Measurements from ENCODE around the gene ATOH8. TPM values are rescaled to one million over a fixed set of nuclear protein-coding genes. Genes with fewer than 3 reads are reported as not detected.

The ATOH8 gene
- total RNA-seq, 1 donor from 2014 or later, result 0.79 TPM

DNA sequence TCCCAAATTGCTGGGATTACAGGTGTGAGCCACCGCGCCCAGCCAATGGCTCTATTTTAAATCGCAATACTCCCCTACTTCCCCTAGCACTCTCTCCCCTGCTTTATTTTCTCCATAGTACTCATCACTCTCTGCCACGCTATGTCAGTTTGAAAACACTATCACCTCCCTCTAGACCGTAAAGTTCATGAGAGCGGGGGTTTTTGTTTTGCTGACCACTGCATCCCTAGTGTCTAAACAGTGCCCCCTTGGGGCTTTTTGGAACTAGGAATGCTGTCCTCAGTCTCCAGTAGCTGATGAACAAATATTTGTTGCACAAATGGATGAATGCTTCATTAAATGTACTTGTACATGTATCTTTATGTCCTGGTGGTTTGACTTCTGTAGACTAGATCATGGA is 44.1 kb downstream of the ATOH8 start:
- TF ChIP-seq CTCF (IDR thresholded peaks at IDR 0.05; ENCODE audit: insufficient read depth, low read length, severe bottlenecking), result peak; percentile 26
- H3K36me3 ChIP-seq (ENCODE audit: control insufficient read depth, insufficient read depth, low read length), result no peaks in the 10 kb centered on the region
- no peak for FAIRE-seq
- DNase-seq (ENCODE audit: low read depth), result peak; percentile 10
- no peak overlapping the region for H3K4me3 ChIP-seq (ENCODE audit: low read depth, low read length)
- H3K27me3 ChIP-seq (ENCODE audit: control insufficient read depth, insufficient read depth, low read length), result no peaks in the 10 kb centered on the region

DNA sequence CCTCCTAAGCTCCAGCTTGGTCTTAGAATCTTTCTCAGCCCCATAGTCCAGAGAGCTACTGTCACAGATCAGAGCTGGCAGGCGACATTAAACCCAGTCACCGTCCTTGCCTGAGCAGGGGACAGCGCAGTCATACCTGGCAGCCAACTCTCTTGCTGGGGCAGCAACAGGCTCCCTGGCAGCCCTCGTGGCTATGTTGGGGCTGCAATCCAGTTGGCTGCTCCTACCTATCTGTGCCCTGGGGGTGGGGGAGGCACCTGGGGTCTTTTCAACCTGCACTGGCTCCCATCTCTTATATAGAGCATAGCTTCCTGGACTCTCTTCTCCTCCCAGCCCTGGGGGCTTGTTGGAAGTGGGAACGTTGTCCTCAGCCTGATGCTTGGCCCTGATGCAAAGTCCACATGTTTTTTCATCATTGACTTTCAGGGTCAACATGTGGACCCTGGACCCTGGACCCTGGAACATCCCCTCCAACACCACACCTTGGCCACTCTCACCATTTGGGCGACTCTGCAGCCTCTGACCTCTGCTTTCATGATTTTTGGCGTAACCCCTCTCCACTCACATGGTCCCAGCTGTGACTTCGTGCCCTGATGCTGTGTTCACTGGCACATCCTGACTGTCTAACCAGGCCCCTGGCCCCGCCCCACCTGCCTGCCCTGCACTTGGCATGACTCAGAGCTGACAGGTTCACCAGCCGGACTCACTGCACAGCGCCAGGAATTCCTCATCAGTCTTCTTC is 45.6 kb downstream of the ATOH8 start:
- no peaks in the 10 kb centered on the region for H3K27me3 ChIP-seq (ENCODE audit: control insufficient read depth, insufficient read depth, low read length)
- no peaks in the 10 kb centered on the region for H3K36me3 ChIP-seq (ENCODE audit: control insufficient read depth, insufficient read depth, low read length)
- peak; percentile 75 for DNase-seq (ENCODE audit: low read depth)
- H3K4me3 ChIP-seq (ENCODE audit: low read depth, low read length), result no peak overlapping the region
- FAIRE-seq, result no peak
- no peak for TF ChIP-seq CTCF (IDR thresholded peaks at IDR 0.05; ENCODE audit: insufficient read depth, low read length, severe bottlenecking)

DNA sequence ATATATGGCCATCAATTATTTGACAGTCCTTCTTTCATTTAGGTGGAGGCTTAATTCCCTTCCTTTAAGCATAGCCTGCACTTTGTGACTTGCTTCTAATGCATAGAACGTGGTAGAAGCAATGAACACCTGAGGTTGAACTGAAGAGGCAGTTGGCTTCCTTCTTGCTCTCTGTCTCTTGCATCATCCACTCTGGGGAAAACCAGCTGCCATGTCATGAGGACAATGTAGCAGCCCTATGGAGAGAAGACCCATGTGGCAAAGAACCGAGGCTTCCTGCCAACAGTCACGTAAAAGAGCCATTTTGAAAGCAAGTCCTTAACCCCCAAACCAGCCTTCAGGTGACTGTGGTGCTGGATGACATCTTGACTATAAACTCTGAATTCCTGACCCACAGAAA is 46.8 kb downstream of the ATOH8 start:
- no peak for FAIRE-seq

GRCh38 chr2:85801871-85802270 is 48.1 kb downstream of the ATOH8 start:
- TF ChIP-seq CTCF (IDR thresholded peaks at IDR 0.05; ENCODE audit: insufficient read depth, low read length, severe bottlenecking), result no peak
- H3K36me3 ChIP-seq (ENCODE audit: control insufficient read depth, insufficient read depth, low read length), result no peaks in the 10 kb centered on the region
- no peak for FAIRE-seq
- DNase-seq (ENCODE audit: low read depth), result no peak
- H3K4me3 ChIP-seq (ENCODE audit: low read depth, low read length), result no peak overlapping the region
- no peaks in the 10 kb centered on the region for H3K27me3 ChIP-seq (ENCODE audit: control insufficient read depth, insufficient read depth, low read length)

More for the DNA sequence above, 46.8 kb downstream of the ATOH8 start:
- Histone ChIP-seq H3K27me3 (ENCODE audit: control insufficient read depth, insufficient read depth, low read length) (no peaks in the 10 kb centered on the region), H3K4me3 (ENCODE audit: low read depth, low read length) (no peak overlapping the region), H3K36me3 (ENCODE audit: control insufficient read depth, insufficient read depth, low read length) (no peaks in the 10 kb centered on the region)
- TF ChIP-seq CTCF (IDR thresholded peaks at IDR 0.05; ENCODE audit: insufficient read depth, low read length, severe bottlenecking), result no peak
- no peak for DNase-seq (ENCODE audit: low read depth)

- Histone ChIP-seq H3K4me3 (ENCODE audit: low read depth, low read length) (no peak overlapping the region), H3K27me3 (ENCODE audit: control insufficient read depth, insufficient read depth, low read length) (no peaks in the 10 kb centered on the region), H3K36me3 (ENCODE audit: control insufficient read depth, insufficient read depth, low read length) (no peaks in the 10 kb centered on the region)
- no peak for DNase-seq (ENCODE audit: low read depth)
- FAIRE-seq, result no peak
- TF ChIP-seq CTCF (IDR thresholded peaks at IDR 0.05; ENCODE audit: insufficient read depth, low read length, severe bottlenecking), result no peak
Measured at GRCh38 chr2:85802354-85803103, 48.7 kb downstream of the ATOH8 start.
